A172 (cell line): ENCODE data around the gene NSL1. TPM values are rescaled to one million over a fixed set of nuclear protein-coding genes. Genes with fewer than 3 reads are reported as not detected.

ENCODE experiments used
- DNase-seq: peaks from one replicate; pipeline ENCODE4 v3.0.0-alpha.2; 2015; ENCODE audit warnings: low spot score
- total RNA-seq: library from RNA; depleted of rRNA; stranded (reverse); fragments of >200 nt; shearing (Covaris generic); gene quantifications from 2 replicates; pipeline ENCODE4 v1.2.3, GENCODE V29; 2014

Gene NSL1
- total RNA-seq, 1 experiment from 2014 or later, result 107 TPM

- DNase-seq, result no peak
Observed at GRCh38 chr1:212703991-212704564, 87.5 kb downstream of the NSL1 start.

GRCh38 chr1:212702672-212703071 is 88.9 kb downstream of the NSL1 start:
- DNase-seq, result no peak

DNA sequence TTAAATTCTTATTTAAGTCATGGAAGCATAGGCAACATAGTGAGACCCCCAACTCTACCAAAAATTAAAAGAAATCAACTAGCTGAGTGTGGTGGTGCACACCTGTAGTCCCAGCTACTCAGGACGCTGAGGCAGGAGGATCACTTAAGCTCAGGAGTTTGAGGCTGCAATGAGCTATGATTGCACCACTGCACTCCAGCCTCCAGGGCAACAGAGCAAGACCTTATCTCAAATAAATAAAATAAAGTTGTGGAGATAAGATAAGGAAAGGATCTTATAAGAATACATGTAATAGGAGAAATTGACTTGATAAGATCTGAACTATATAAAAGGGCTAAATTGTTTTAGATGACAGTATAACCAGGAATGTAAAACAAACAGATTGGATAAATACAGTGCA is 89.7 kb downstream of the NSL1 start:
- DNase-seq, result no peak

DNA sequence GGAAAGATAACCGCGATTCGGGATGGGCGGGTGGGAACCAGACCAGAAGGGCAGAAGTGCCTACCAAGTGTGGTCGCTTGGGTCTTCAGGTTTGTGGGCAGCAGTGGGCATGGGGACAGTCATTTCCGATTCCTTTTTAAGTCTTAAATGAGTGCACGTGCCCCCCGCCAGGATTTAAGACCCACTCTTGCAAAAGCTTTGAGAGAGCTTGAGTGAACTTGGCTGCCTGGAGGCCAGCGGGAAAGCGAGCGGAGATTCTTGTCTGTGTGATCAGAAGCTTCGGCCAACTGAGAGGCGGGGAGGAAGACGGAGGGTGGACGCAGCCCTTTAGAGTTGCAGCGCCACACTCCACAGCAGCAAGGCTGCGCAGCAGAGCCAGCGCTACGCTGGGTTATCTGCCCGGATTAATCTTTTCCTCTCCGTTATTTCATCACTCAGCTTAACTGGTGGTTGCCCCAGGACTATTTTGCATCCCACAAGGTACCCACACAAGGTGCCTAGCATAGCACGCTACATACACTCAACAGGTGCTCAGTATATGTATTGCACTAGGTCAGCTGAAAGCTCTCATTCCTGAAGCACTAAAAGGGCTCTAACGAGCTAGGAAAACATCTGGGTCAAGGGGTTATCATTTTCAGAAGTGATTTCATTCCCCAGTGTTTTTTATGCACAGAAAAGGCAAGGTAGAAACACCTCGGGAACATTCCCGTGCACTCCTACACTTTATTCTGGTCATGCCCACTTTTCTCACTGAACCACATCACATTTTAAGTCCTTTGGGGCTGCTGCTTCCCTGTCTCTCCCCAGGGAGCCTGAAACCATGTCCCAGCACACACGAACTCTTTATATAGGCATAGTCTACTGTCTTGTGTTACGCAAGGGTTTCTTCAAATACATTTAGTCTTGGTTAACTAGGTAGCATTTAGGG is 90.4 kb downstream of the NSL1 start:
- DNase-seq, result peak; percentile 33

GRCh38 chr1:212700223-212700891 is 91.2 kb downstream of the NSL1 start:
- no peak for DNase-seq

DNA sequence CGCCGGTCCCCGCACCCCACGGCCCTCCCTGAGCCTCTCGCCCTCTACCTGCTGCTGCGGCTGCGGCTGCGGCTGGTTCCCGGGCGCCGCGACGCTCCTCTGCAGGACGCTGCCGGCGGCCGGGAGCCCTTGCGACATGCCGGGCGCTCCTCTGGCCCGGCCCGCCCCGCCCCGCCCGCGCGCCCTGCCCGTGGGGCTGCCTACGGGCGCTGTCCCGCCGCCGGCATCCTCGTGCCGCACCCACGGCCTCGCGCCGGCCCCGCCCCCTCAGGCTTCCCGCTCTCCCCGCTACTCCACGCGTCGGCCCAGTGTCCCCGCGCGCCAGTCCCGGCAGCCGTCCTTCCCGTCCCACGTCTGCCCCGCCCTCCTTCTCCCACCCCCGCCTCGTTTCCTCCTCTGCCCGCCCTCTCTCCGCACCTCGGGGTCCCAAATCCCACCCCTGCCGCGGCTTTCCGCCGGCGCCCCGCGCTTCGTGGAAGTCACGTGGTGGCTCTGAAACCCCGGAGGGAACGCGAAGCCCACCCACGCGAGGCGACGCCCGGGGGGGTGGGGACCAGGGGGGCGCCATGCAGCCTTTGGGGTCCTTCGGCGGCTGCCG is 91.9 kb downstream of the NSL1 start, which contains the start of gene BATF3:
TSS of gene BATF3 (minus strand) at position 216 of the 598 bp plus-strand sequence. CDS start at position 138, 78 bp downstream.
- no peak for DNase-seq

- DNase-seq, result peak; percentile 40
Observed at GRCh38 chr1:212699104-212699624, 92.4 kb downstream of the NSL1 start.

DNA sequence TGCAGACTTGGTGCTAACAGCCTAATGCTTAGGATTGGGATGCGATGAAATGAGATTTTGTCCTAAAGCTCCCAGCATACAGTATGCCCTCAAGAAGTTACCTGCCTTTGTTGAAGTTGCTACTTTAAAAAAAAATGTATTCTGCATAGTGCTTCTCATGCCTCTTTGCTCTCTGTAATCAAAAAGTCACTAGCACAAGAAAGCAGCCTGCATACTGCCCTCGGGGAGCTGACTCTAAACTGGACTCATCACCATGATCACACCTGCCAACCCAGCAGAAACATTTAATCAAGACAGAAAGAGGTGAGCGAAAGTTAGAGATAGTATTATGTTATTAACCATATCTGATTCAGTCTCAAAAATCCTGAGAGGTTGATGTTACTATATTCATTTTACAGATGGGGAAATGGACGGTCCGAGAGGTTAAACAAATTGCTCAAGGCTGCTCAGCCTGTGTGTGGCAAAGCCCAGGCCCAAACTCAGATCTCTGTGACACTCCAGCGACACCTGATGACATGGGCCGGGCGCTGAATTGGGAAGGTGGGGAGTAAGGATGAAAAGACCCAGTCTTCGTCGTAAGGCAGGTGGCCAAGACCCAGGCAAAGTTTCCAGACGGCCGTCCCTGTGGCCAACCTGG is 93.0 kb downstream of the NSL1 start:
- no peak for DNase-seq

DNA sequence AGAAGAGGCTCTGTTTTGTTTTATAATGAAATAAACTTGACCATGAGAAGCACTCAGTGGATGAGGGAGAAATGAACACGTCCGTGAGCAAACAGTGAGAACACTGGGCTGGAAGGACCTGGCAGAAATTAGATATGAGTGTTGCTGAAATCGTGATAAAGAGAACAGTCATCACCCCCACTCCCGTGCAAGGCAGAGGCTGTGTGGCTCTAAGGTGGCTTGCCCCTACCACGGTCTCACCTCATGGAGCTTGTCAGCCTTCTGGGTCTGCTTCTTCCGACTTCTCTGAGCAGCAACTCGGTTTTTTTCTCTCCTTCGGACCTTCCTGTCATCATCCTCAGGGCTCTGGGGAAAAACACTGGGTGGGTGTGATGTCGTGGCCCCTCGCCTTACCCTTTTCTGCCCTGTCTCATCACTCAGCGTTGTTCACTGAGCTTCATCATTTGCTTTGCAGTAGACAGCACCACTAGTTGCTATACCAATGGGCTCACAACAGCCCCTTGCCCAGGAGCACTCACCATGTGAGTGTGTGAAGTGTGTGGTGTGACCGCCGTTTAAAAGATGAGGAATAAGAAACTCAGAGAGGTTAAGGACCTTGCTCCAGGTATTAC is 94.8 kb downstream of the NSL1 start:
- no peak for DNase-seq

GRCh38 chr1:212692774-212693644 is 98.6 kb downstream of the NSL1 start:
- peak; percentile 67 for DNase-seq

- DNase-seq, result no peak
Observed at GRCh38 chr1:212691561-212692071, 100.0 kb downstream of the NSL1 start.

- no peak for DNase-seq
Observed at GRCh38 chr1:212690816-212691403, 100.7 kb downstream of the NSL1 start.

GRCh38 chr1:212689758-212690529 is 101.6 kb downstream of the NSL1 start:
- DNase-seq, result no peak

GRCh38 chr1:212689196-212689725 is 102.3 kb downstream of the NSL1 start:
- DNase-seq, result no peak

DNA sequence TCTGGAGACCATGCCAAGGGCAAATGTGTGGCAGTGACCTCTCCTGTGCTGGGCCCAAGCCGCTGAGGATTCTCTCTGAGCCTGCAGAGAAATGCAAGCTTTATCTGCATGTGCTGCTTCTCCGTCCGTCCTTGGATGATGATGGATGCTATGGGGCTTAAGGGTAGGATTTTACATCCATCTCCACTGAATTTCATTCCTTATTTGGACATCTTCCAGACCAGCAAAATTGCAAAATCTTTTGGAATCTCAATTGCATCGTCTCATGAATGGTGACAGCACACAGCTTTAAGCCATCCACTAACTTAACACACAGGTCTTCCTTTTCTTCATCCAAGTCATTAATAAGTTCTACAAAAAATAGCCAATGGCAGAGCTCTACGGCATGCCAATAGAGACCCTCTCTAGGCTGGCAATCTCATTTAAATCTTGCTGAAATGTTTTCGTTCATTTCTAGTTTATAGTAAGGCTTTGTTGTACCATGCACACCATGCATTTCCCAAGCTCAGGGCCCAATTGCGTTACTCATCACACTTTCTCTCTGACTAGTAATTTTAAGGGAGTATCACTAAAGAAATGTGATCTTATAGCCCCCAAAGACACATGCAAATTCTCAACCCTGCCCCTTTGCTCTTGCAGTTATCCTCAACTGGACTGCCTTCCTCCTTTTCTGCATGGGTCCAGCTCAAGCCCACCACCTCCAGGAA is 103.1 kb downstream of the NSL1 start:
- DNase-seq, result no peak

GRCh38 chr1:212687811-212688210 is 103.8 kb downstream of the NSL1 start:
- DNase-seq, result no peak

DNA sequence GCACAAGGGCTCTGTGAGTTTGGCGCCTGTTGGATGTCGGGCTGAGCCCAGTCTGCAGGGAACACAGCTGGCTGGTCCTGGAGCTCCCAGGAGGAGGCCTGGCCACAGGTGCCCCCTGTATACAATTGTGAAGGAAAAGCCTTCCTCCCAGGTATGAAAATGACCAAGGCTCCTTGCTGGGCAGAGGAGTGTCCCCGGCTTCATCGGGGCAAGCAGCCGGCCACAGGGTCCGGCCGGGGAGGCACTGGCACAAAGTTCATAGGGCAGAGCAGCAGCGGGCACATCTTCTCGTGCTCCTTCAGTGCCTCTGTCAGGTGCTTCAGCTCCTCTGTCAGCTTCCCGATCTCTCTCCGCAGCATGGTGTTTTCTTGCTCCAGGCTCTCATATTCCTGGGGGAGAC is 105.0 kb downstream of the NSL1 start:
- no peak for DNase-seq

- DNase-seq, result no peak
Observed at GRCh38 chr1:212686069-212686468, 105.5 kb downstream of the NSL1 start.
